ENCODE measurements around the gene SIRPD.

DNA sequence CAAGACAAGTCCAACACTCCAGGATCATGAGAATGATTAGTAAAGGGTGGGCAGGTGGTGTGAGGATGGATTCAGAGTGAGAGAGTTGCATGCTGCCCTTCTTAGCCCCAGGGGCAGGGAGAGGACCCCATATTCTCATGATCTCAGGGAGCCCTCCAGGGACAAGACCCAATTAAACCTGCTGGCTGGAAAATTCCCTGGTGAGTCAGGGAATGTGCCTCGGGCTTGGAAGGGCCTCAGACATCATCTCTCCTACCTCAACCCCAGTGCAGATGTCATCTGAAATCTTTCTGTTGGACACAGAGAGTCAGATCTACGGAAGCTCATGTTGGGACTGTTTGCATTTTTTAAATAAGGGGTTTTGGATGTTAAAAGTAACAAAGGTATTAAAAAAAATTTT, 9.2 kb upstream of the SIRPD start:
- TF ChIP-seq, protein P1, sequence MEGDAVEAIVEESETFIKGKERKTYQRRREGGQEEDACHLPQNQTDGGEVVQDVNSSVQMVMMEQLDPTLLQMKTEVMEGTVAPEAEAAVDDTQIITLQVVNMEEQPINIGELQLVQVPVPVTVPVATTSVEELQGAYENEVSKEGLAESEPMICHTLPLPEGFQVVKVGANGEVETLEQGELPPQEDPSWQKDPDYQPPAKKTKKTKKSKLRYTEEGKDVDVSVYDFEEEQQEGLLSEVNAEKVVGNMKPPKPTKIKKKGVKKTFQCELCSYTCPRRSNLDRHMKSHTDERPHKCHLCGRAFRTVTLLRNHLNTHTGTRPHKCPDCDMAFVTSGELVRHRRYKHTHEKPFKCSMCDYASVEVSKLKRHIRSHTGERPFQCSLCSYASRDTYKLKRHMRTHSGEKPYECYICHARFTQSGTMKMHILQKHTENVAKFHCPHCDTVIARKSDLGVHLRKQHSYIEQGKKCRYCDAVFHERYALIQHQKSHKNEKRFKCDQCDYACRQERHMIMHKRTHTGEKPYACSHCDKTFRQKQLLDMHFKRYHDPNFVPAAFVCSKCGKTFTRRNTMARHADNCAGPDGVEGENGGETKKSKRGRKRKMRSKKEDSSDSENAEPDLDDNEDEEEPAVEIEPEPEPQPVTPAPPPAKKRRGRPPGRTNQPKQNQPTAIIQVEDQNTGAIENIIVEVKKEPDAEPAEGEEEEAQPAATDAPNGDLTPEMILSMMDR (conservative IDR thresholded peaks at IDR 0.05 in 1 of 2, IDR thresholded peaks at IDR 0.05 in 1 of 2; ENCODE audit: extremely low read depth in 1 of 2, insufficient read depth in 1 of 2, low read depth in 1 of 2, low read length in 2 of 2) = no peak
- TF ChIP-seq EZH2 (IDR thresholded peaks at IDR 0.05; ENCODE audit: borderline replicate concordance, low read length) = no peak
